GM23248 (cell line): Measurements from ENCODE around the gene RALGPS1.

Experiments used
- EZH2 ChIP-seq: fragments of 200-600 bp; sonication (generic); IDR thresholded peaks from 2 replicates; pipeline ENCODE4 v1.6.1; 2018; ENCODE audit warnings: antibody characterized with exemption, mild to moderate bottlenecking; ENCODE audit not compliant: insufficient read depth, poor library complexity, severe bottlenecking
- EZH2phosphoT487 ChIP-seq: fragments of 200-600 bp; sonication (generic); IDR thresholded peaks from 2 replicates; pipeline ENCODE4 v1.6.1; 2018; ENCODE audit warnings: antibody characterized with exemption, moderate library complexity, mild to moderate bottlenecking, low read depth; ENCODE audit not compliant: insufficient read depth

DNA sequence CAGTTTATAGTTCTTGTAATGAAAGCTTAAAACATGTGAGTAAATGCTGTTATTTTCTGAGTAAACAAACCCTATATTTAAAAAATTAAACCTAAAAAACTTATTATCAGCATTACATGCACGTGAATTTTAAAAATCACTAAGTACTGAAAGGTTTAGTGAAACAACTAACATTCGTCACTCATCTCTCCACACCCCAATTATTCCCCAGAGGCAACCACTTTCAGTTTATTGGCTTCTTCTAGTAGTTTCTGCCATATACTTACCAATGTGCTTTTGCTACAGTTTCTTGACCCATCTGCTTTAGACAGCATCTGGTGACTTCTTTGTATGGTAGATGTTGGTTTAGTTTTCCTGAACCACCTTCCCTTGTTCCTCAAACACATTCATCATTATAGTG is 149.8 kb downstream of the RALGPS1 start:
- TF ChIP-seq EZH2 = no peak
- TF ChIP-seq EZH2phosphoT487 = no peak
